Mesodermal cell (in vitro differentiated cells): ENCODE results near the gene ZBTB5.
"Not testable (repeated sequence)": the region's sequence is repeated elsewhere in the genome, so short reads cannot be mapped to it uniquely, and the experiment has no call there.

Experiments
- H3K27ac ChIP-seq: 2 replicates; pipeline ENCODE4 v1.7.0; 2013; ENCODE audit warnings: mild to moderate bottlenecking, low read depth, low read length, moderate library complexity; ENCODE audit not compliant: severe bottlenecking
- H3K36me3 ChIP-seq: 2 replicates; pipeline ENCODE4 v1.7.1; 2013; ENCODE audit warnings: mild to moderate bottlenecking, low read length, moderate library complexity; ENCODE audit not compliant: control insufficient read depth, insufficient read depth
- H3K4me1 ChIP-seq: one replicate; pipeline ENCODE4 v1.7.1; 2013; ENCODE audit warnings: mild to moderate bottlenecking, low read length; ENCODE audit not compliant: insufficient read depth, control insufficient read depth, poor library complexity, severe bottlenecking
- H3K4me3 ChIP-seq: 2 replicates; pipeline ENCODE4 v1.7.0; 2013; ENCODE audit warnings: low read length, control low read depth, mild to moderate bottlenecking; ENCODE audit not compliant: insufficient read depth, poor library complexity, severe bottlenecking; ENCODE audit errors: extremely low read depth
- H3K9me3 ChIP-seq: 2 replicates; pipeline ENCODE4 v1.7.1; 2013; ENCODE audit warnings: mild to moderate bottlenecking, low read length, moderate library complexity; ENCODE audit not compliant: control insufficient read depth
- WGBS, 2 experiments: methylation state at CpG; one replicate each; pipeline ENCODE4 v1.1.5; 2013; ENCODE audit warnings: missing lambda C conversion rate in 2 of 2; ENCODE audit not compliant: insufficient coverage in 2 of 2; 5-methylcytosine and 5-hydroxymethylcytosine counted together

ZBTB5 gene

GRCh38 chr9:37433867-37434371, 31.3 kb downstream of the ZBTB5 start:
- H3K4me1 ChIP-seq: peaks cover 23% of the 10 kb centered on the region
- WGBS, 2 experiments: 24 to 42% methylated on average over 4 of the region's 7 CpGs
- no peak overlapping the region for H3K4me3 ChIP-seq
- H3K9me3 ChIP-seq: no peaks in the 10 kb centered on the region
- H3K27ac ChIP-seq: peak overlapping the region; percentile 50
- peaks cover 84% of the 10 kb centered on the region for H3K36me3 ChIP-seq

GRCh38 chr9:37432020-37432419, 33.2 kb downstream of the ZBTB5 start:
- H3K27ac ChIP-seq: no peak overlapping the region
- WGBS, 2 experiments: 94 to 95% methylated on average over 6 of the region's 6 CpGs
- H3K4me1 ChIP-seq: peaks cover 24% of the 10 kb centered on the region
- peaks cover 83% of the 10 kb centered on the region for H3K36me3 ChIP-seq
- H3K9me3 ChIP-seq: no peaks in the 10 kb centered on the region
- no peak overlapping the region for H3K4me3 ChIP-seq

- peaks cover 82% of the 10 kb centered on the region for H3K36me3 ChIP-seq
- no peak overlapping the region for H3K27ac ChIP-seq
- H3K4me3 ChIP-seq: no peak overlapping the region
- H3K9me3 ChIP-seq: no peaks in the 10 kb centered on the region
- H3K4me1 ChIP-seq: peaks cover 24% of the 10 kb centered on the region
- WGBS, 2 experiments: 76 to 89% methylated on average over 7 to 10 of the region's 14 CpGs
Observed at GRCh38 chr9:37430841-37431597, 34.2 kb downstream of the ZBTB5 start.

GRCh38 chr9:37429441-37430285, 35.6 kb downstream of the ZBTB5 start:
- 94 to 95% methylated on average over 11 to 14 of the region's 17 CpGs for WGBS, 2 experiments
- H3K27ac ChIP-seq: peak overlapping the region; percentile 10
- H3K4me1 ChIP-seq: peaks cover 24% of the 10 kb centered on the region
- H3K9me3 ChIP-seq: no peaks in the 10 kb centered on the region
- peaks cover 82% of the 10 kb centered on the region for H3K36me3 ChIP-seq
- no peak overlapping the region for H3K4me3 ChIP-seq

- Histone ChIP-seq H3K9me3 (no peaks in the 10 kb centered on the region), H3K4me3 (no peak overlapping the region), H3K36me3 (peaks cover 82% of the 10 kb centered on the region), H3K27ac (no peak overlapping the region), H3K4me1 (peaks cover 22% of the 10 kb centered on the region)
- WGBS, 2 experiments: 98% methylated on average over 6 to 12 of the region's 14 CpGs
Observed at GRCh38 chr9:37428345-37428744, 36.9 kb downstream of the ZBTB5 start.

GRCh38 chr9:37426846-37427245, 38.4 kb downstream of the ZBTB5 start:
- 94 to 99% methylated on average over 5 to 6 of the region's 6 CpGs for WGBS, 2 experiments
- Histone ChIP-seq H3K4me3 (no peak overlapping the region), H3K27ac (no peak overlapping the region), H3K36me3 (peaks cover 74% of the 10 kb centered on the region), H3K9me3 (no peaks in the 10 kb centered on the region), H3K4me1 (peaks cover 19% of the 10 kb centered on the region)

GRCh38 chr9:37426431-37426830, 38.8 kb downstream of the ZBTB5 start:
- H3K4me1 ChIP-seq: peaks cover 19% of the 10 kb centered on the region
- 92 to 93% methylated on average over 13 to 15 of the region's 15 CpGs for WGBS, 2 experiments
- peaks cover 71% of the 10 kb centered on the region for H3K36me3 ChIP-seq
- H3K4me3 ChIP-seq, H3K27ac ChIP-seq, H3K9me3 ChIP-seq: not testable (repeated sequence)

- peaks cover 19% of the 10 kb centered on the region for H3K4me1 ChIP-seq
- H3K36me3 ChIP-seq: peaks cover 60% of the 10 kb centered on the region
- H3K9me3 ChIP-seq: no peaks in the 10 kb centered on the region
- WGBS, 2 experiments: 80 to 99% methylated on average over 8 of the region's 11 CpGs
- no peak overlapping the region for H3K27ac ChIP-seq
- H3K4me3 ChIP-seq: no peak overlapping the region
Observed at GRCh38 chr9:37425298-37425752, 39.9 kb downstream of the ZBTB5 start.

GRCh38 chr9:37424686-37425297, 40.5 kb downstream of the ZBTB5 start:
- H3K4me3 ChIP-seq: no peak overlapping the region
- WGBS, 2 experiments: 93% methylated on average over 7 to 13 of the region's 18 CpGs
- H3K36me3 ChIP-seq: peaks cover 55% of the 10 kb centered on the region

GRCh38 chr9:37424204-37424685, 41.0 kb downstream of the ZBTB5 start:
- Histone ChIP-seq H3K9me3 (no peaks in the 10 kb centered on the region), H3K36me3 (peaks cover 50% of the 10 kb centered on the region), H3K4me3 (peak overlapping the region; percentile 68), H3K4me1 (peaks cover 19% of the 10 kb centered on the region), H3K27ac (no peak overlapping the region)
- 84 to 91% methylated on average over 7 to 8 of the region's 8 CpGs for WGBS, 2 experiments

More at GRCh38 chr9:37424686-37425297, 40.5 kb downstream of the ZBTB5 start:
- H3K27ac ChIP-seq: no peak overlapping the region
- H3K9me3 ChIP-seq: no peaks in the 10 kb centered on the region
- H3K4me1 ChIP-seq: peaks cover 19% of the 10 kb centered on the region
